Neuron (in vitro differentiated cells): ENCODE measurements around the gene KIRREL3.

Source experiments
- H2AFZ ChIP-seq: one replicate; pipeline ENCODE4 v1.6.1; 2013; ENCODE audit warnings: low read depth, mild to moderate bottlenecking, inconsistent platforms, low read length, moderate library complexity
- H3K27me3 ChIP-seq: one replicate; pipeline ENCODE4 v1.6.1; 2013; ENCODE audit warnings: low read length; ENCODE audit not compliant: insufficient read depth
- H3K36me3 ChIP-seq: one replicate; pipeline ENCODE4 v1.6.1; 2013; ENCODE audit warnings: low read length; ENCODE audit not compliant: insufficient read depth
- H3K4me1 ChIP-seq: one replicate; pipeline ENCODE4 v1.6.1; 2013; ENCODE audit warnings: low read length; ENCODE audit not compliant: insufficient read depth
- H3K4me3 ChIP-seq: 2 replicates; pipeline ENCODE4 v1.5.1; 2013; ENCODE audit warnings: mild to moderate bottlenecking, low read length, moderate library complexity
- H3K9me3 ChIP-seq: one replicate; pipeline ENCODE4 v1.6.1; 2013; ENCODE audit warnings: low read length

Gene KIRREL3

GRCh38 chr11:126862664-126863243, 137.8 kb downstream of the KIRREL3 start:
- Histone ChIP-seq H3K4me3 (no peak overlapping the region), H3K9me3 (no peaks in the 10 kb centered on the region), H2AFZ (no peak overlapping the region), H3K36me3 (no peaks in the 10 kb centered on the region), H3K27me3 (no peaks in the 10 kb centered on the region), H3K4me1 (no peaks in the 10 kb centered on the region)

GRCh38 chr11:126861796-126862459, 138.6 kb downstream of the KIRREL3 start:
- H2AFZ ChIP-seq, result no peak overlapping the region
- H3K9me3 ChIP-seq, result no peaks in the 10 kb centered on the region
- no peaks in the 10 kb centered on the region for H3K36me3 ChIP-seq
- H3K4me3 ChIP-seq, result no peak overlapping the region
- H3K27me3 ChIP-seq, result no peaks in the 10 kb centered on the region
- H3K4me1 ChIP-seq, result no peaks in the 10 kb centered on the region

GRCh38 chr11:126857860-126858808, 142.4 kb downstream of the KIRREL3 start:
- H3K27me3 ChIP-seq, result no peaks in the 10 kb centered on the region
- no peaks in the 10 kb centered on the region for H3K9me3 ChIP-seq
- no peak overlapping the region for H2AFZ ChIP-seq
- H3K4me1 ChIP-seq, result no peaks in the 10 kb centered on the region
- no peak overlapping the region for H3K4me3 ChIP-seq
- H3K36me3 ChIP-seq, result no peaks in the 10 kb centered on the region

GRCh38 chr11:126855536-126855935, 145.0 kb downstream of the KIRREL3 start:
- Histone ChIP-seq H3K4me3 (no peak overlapping the region), H3K36me3 (no peaks in the 10 kb centered on the region), H3K9me3 (no peaks in the 10 kb centered on the region), H2AFZ (no peak overlapping the region), H3K27me3 (no peaks in the 10 kb centered on the region), H3K4me1 (no peaks in the 10 kb centered on the region)

GRCh38 chr11:126853732-126854131, 146.8 kb downstream of the KIRREL3 start:
- H3K4me3 ChIP-seq, result no peak overlapping the region
- H3K36me3 ChIP-seq, result no peaks in the 10 kb centered on the region
- no peaks in the 10 kb centered on the region for H3K9me3 ChIP-seq

GRCh38 chr11:126844789-126845188, 155.8 kb downstream of the KIRREL3 start:
- H3K27me3 ChIP-seq, result peaks cover 3% of the 10 kb centered on the region
- H3K36me3 ChIP-seq, result no peaks in the 10 kb centered on the region
- H2AFZ ChIP-seq, result no peak overlapping the region
- H3K9me3 ChIP-seq, result no peaks in the 10 kb centered on the region
- no peak overlapping the region for H3K4me3 ChIP-seq
- H3K4me1 ChIP-seq, result no peaks in the 10 kb centered on the region

More at GRCh38 chr11:126853732-126854131, 146.8 kb downstream of the KIRREL3 start:
- Histone ChIP-seq H3K4me1 (no peaks in the 10 kb centered on the region), H3K27me3 (no peaks in the 10 kb centered on the region), H2AFZ (no peak overlapping the region)

- no peaks in the 10 kb centered on the region for H3K36me3 ChIP-seq
- H3K4me1 ChIP-seq, result no peaks in the 10 kb centered on the region
- no peak overlapping the region for H3K4me3 ChIP-seq
- H3K9me3 ChIP-seq, result no peaks in the 10 kb centered on the region
- H2AFZ ChIP-seq, result no peak overlapping the region
- H3K27me3 ChIP-seq, result peaks cover 3% of the 10 kb centered on the region
These were observed 157.5 kb downstream of the KIRREL3 start for GRCh38 chr11:126843096-126843495.

- peaks cover 3% of the 10 kb centered on the region for H3K27me3 ChIP-seq
- H3K36me3 ChIP-seq, result no peaks in the 10 kb centered on the region
- no peaks in the 10 kb centered on the region for H3K9me3 ChIP-seq
- no peak overlapping the region for H3K4me3 ChIP-seq
- H3K4me1 ChIP-seq, result no peaks in the 10 kb centered on the region
- H2AFZ ChIP-seq, result no peak overlapping the region
These were observed 158.6 kb downstream of the KIRREL3 start for GRCh38 chr11:126841999-126842398.

GRCh38 chr11:126840975-126841374, 159.6 kb downstream of the KIRREL3 start:
- Histone ChIP-seq H3K27me3 (peaks cover 3% of the 10 kb centered on the region), H2AFZ (no peak overlapping the region), H3K4me3 (no peak overlapping the region), H3K4me1 (no peaks in the 10 kb centered on the region), H3K36me3 (no peaks in the 10 kb centered on the region), H3K9me3 (no peaks in the 10 kb centered on the region)

- H2AFZ ChIP-seq, result no peak overlapping the region
These were observed 160.2 kb downstream of the KIRREL3 start for GRCh38 chr11:126840201-126840886.

GRCh38 chr11:126839496-126839895, 161.1 kb downstream of the KIRREL3 start:
- H3K4me1 ChIP-seq, result no peaks in the 10 kb centered on the region
- H3K4me3 ChIP-seq, result no peak overlapping the region
- no peaks in the 10 kb centered on the region for H3K36me3 ChIP-seq
- peaks cover 3% of the 10 kb centered on the region for H3K27me3 ChIP-seq
- H3K9me3 ChIP-seq, result no peaks in the 10 kb centered on the region
- no peak overlapping the region for H2AFZ ChIP-seq

More at GRCh38 chr11:126840201-126840886, 160.2 kb downstream of the KIRREL3 start:
- peaks cover 3% of the 10 kb centered on the region for H3K27me3 ChIP-seq
- H3K4me1 ChIP-seq, result no peaks in the 10 kb centered on the region
- no peaks in the 10 kb centered on the region for H3K9me3 ChIP-seq
- H3K4me3 ChIP-seq, result no peak overlapping the region
- H3K36me3 ChIP-seq, result no peaks in the 10 kb centered on the region

- no peaks in the 10 kb centered on the region for H3K36me3 ChIP-seq
- H3K4me1 ChIP-seq, result no peaks in the 10 kb centered on the region
- H3K9me3 ChIP-seq, result no peaks in the 10 kb centered on the region
- H2AFZ ChIP-seq, result no peak overlapping the region
- no peak overlapping the region for H3K4me3 ChIP-seq
- peaks cover 3% of the 10 kb centered on the region for H3K27me3 ChIP-seq
These were observed 161.8 kb downstream of the KIRREL3 start for GRCh38 chr11:126838779-126839178.
